Peyer's patch (tissue), 4 donors: Measurements from ENCODE around the gene PACS2.

Source experiments
- POLR2A ChIP-seq, 2 donors: fragments of 450-650 bp; IDR thresholded peaks; one replicate each; pipeline ENCODE4 v1.5.1; 2017; ENCODE audit warnings: antibody characterized with exemption in 2 of 2, mild to moderate bottlenecking in 2 of 2, moderate library complexity in 2 of 2
- TF ChIP-seq, protein P1 (sequence below), 6 experiments: fragments of 450-650 bp in 4 of 6; fragments of 200-600 bp in 2 of 6; sonication (generic) in 1 of 6; IDR thresholded peaks; one replicate each; pipeline ENCODE4 v1.5.1; 2017 to 2019; ENCODE audit warnings: antibody characterized with exemption in 6 of 6, mild to moderate bottlenecking in 3 of 6, moderate library complexity in 1 of 6

GRCh38 chr14:105334383-105335230 is 20.1 kb downstream of the PACS2 start:
- no peak for TF ChIP-seq POLR2A (IDR thresholded peaks at IDR 0.05)
- TF ChIP-seq, protein P1, sequence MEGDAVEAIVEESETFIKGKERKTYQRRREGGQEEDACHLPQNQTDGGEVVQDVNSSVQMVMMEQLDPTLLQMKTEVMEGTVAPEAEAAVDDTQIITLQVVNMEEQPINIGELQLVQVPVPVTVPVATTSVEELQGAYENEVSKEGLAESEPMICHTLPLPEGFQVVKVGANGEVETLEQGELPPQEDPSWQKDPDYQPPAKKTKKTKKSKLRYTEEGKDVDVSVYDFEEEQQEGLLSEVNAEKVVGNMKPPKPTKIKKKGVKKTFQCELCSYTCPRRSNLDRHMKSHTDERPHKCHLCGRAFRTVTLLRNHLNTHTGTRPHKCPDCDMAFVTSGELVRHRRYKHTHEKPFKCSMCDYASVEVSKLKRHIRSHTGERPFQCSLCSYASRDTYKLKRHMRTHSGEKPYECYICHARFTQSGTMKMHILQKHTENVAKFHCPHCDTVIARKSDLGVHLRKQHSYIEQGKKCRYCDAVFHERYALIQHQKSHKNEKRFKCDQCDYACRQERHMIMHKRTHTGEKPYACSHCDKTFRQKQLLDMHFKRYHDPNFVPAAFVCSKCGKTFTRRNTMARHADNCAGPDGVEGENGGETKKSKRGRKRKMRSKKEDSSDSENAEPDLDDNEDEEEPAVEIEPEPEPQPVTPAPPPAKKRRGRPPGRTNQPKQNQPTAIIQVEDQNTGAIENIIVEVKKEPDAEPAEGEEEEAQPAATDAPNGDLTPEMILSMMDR (IDR thresholded peaks at IDR 0.05): no peak
